OCI-LY7 (cell line): Measurements from ENCODE around the gene MRPS2. TPM values are rescaled to one million over a fixed set of nuclear protein-coding genes. Genes with fewer than 3 reads are reported as not detected.

ENCODE experiments used
- BruUV-seq: library from RNA; stranded (reverse); fragments of 400-500 nt; replicated peaks from 2 replicates; lab custom pipeline; 2021; lab: Mats Ljungman, UMichigan
- CTCF ChIA-PET: fragments of 300-600 bp; sonication (Branson Sonifier 250); formaldehyde crosslinking; loops from one replicate; lab custom pipeline; 2022; ENCODE audit warnings: antibody characterized with exemption; ENCODE audit not compliant: unreplicated experiment; lab: Charles Lee
- POLR2A ChIA-PET: fragments of 300-600 bp; sonication (Branson Sonifier 250); formaldehyde crosslinking; loops from one replicate; lab custom pipeline; 2022; ENCODE audit warnings: antibody characterized with exemption; lab: Charles Lee
- DNase-seq: peaks from one replicate; pipeline ENCODE4 v3.0.0-alpha.2; 2015; ENCODE audit warnings: low spot score
- H2AFZ ChIP-seq: fragments of 200-600 bp; sonication (generic), shearing (Covaris generic); 2 replicates; pipeline ENCODE4 v1.6.1; 2014; ENCODE audit warnings: mild to moderate bottlenecking, antibody characterized with exemption, low read length, moderate library complexity
- H3K27ac ChIP-seq: fragments of 200-600 bp; sonication (generic); 2 replicates; pipeline ENCODE4 v1.5.1; 2014; ENCODE audit warnings: mixed run types, low read depth, mild to moderate bottlenecking, moderate library complexity, low read length, inconsistent platforms; ENCODE audit not compliant: poor library complexity, severe bottlenecking
- H3K36me3 ChIP-seq: fragments of 200-600 bp; sonication (generic); 2 replicates; pipeline ENCODE4 v1.6.1; 2014; ENCODE audit warnings: mild to moderate bottlenecking, antibody characterized with exemption, low read length, moderate library complexity, mixed read lengths; ENCODE audit not compliant: insufficient read depth
- H3K4me1 ChIP-seq: fragments of 200-600 bp; sonication (generic); 2 replicates; pipeline ENCODE4 v1.5.1; 2014; ENCODE audit warnings: mild to moderate bottlenecking, low read length; ENCODE audit not compliant: insufficient read depth, poor library complexity, severe bottlenecking
- H3K4me2 ChIP-seq: fragments of 200-600 bp; sonication (generic); 2 replicates; pipeline ENCODE4 v1.6.1; 2014; ENCODE audit warnings: mild to moderate bottlenecking, low read length
- H3K4me3 ChIP-seq: fragments of 200-600 bp; sonication (generic); 2 replicates; pipeline ENCODE4 v1.5.1; 2014; ENCODE audit warnings: mild to moderate bottlenecking, low read depth, low read length; ENCODE audit not compliant: poor library complexity, severe bottlenecking
- H3K79me2 ChIP-seq: fragments of 200-600 bp; sonication (generic); 2 replicates; pipeline ENCODE4 v1.6.1; 2016; ENCODE audit warnings: low read depth, mild to moderate bottlenecking, low read length, moderate library complexity, mixed read lengths; ENCODE audit not compliant: insufficient read depth
- H3K9me2 ChIP-seq: fragments of 200-600 bp; sonication (generic); 2 replicates; pipeline ENCODE4 v1.6.1; 2016; ENCODE audit warnings: mild to moderate bottlenecking, low read length, mixed read lengths; ENCODE audit not compliant: insufficient read depth
- H3K9me3 ChIP-seq: fragments of 200-600 bp; sonication (generic); 2 replicates; pipeline ENCODE4 v1.6.1; 2014; ENCODE audit warnings: mild to moderate bottlenecking, mixed run types, low read length, mixed read lengths
- H4K20me1 ChIP-seq: fragments of 200-600 bp; sonication (generic); 2 replicates; pipeline ENCODE4 v1.6.1; 2014; ENCODE audit warnings: mild to moderate bottlenecking, antibody characterized with exemption, low read length, moderate library complexity, mixed read lengths; ENCODE audit not compliant: insufficient read depth
- CTCF ChIP-seq: fragments of 200-600 bp; sonication (generic); conservative IDR thresholded peaks from 2 replicates; pipeline ENCODE4 v1.5.1; 2014; ENCODE audit warnings: mild to moderate bottlenecking, antibody characterized with exemption, low read length, moderate library complexity, mixed read lengths
- EZH2phosphoT487 ChIP-seq: fragments of 200-600 bp; sonication (generic); IDR thresholded peaks from 2 replicates; pipeline ENCODE4 v1.6.1; 2018; ENCODE audit warnings: low read depth, borderline replicate concordance, mild to moderate bottlenecking, mixed run types, antibody characterized with exemption, low read length, moderate library complexity, mixed read lengths
- intact Hi-C: fragments of 100-400 bp; cut with micrococcal nuclease; formaldehyde crosslinking; loops from one replicate; pipeline ENCODE4 v1.10.0; 2022; ENCODE audit not compliant: unreplicated experiment
- total RNA-seq, 2 experiments: library from RNA; depleted of rRNA in 1 of 2; stranded (reverse); fragments of >200 nt in 1 of 2; shearing (Covaris generic) in 1 of 2; gene quantifications; 2 replicates each; pipeline ENCODE4 v1.2.3, GENCODE V29; 2014 to 2022

MRPS2 gene
- total RNA-seq, 2 experiments from 2014 or later, result 42.7 to 55.7 TPM

GRCh38 chr9:135523521-135524129 lies 23.1 kb downstream of the MRPS2 start:
- BruUV-seq, result no TSS peak
- ChIA-PET POLR2A (no interaction called here), CTCF (no interaction called here)
- no peak for DNase-seq
- no peaks in the 10 kb centered on the region for H4K20me1 ChIP-seq
- no peaks in the 10 kb centered on the region for H3K9me2 ChIP-seq
- H3K4me1 ChIP-seq, result no peaks in the 10 kb centered on the region
- intact Hi-C loops, result no loop called here
- H3K9me3 ChIP-seq, result no peaks in the 10 kb centered on the region
- H2AFZ ChIP-seq, result no peak overlapping the region
- H3K4me3 ChIP-seq, result no peak overlapping the region
- no peaks in the 10 kb centered on the region for H3K36me3 ChIP-seq
- H3K79me2 ChIP-seq, result no peaks in the 10 kb centered on the region
- TF ChIP-seq CTCF, result no peak
- TF ChIP-seq EZH2phosphoT487, result no peak
- H3K27ac ChIP-seq, result no peak overlapping the region
- no peak overlapping the region for H3K4me2 ChIP-seq

- Histone ChIP-seq H3K36me3 (no peaks in the 10 kb centered on the region), H3K79me2 (no peaks in the 10 kb centered on the region), H3K4me3 (no peak overlapping the region), H3K9me2 (no peaks in the 10 kb centered on the region), H3K4me2 (no peak overlapping the region), H4K20me1 (no peaks in the 10 kb centered on the region), H3K27ac (no peak overlapping the region), H2AFZ (no peak overlapping the region), H3K4me1 (no peaks in the 10 kb centered on the region), H3K9me3 (no peaks in the 10 kb centered on the region)
- DNase-seq, result no peak
- ChIA-PET POLR2A (no interaction called here), CTCF (no interaction called here)
- TF ChIP-seq CTCF, result no peak
- no peak for TF ChIP-seq EZH2phosphoT487
- no TSS peak for BruUV-seq
- intact Hi-C loops, result no loop called here
Observed at GRCh38 chr9:135524130-135524861, 23.8 kb downstream of the MRPS2 start.
